Thyroid gland (tissue), 4 donors: ENCODE results near the gene MANF. TPM values are rescaled to one million over a fixed set of nuclear protein-coding genes. Genes with fewer than 3 reads are reported as not detected.
"Not testable (repeated sequence)": the region's sequence is repeated elsewhere in the genome, so short reads cannot be mapped to it uniquely, and the experiment has no call there.

ENCODE experiments used
- DNase-seq, 2 donors: peaks; one replicate each; pipeline ENCODE4 v3.0.0-alpha.2; 2019
- H3K27ac ChIP-seq, 3 donors: fragments of 200-600 bp; sonication (generic); 1 replicate in 2 of 3; 2 replicates in 1 of 3; pipeline ENCODE4 v1.5.1; 2016 to 2019; ENCODE audit warnings: mild to moderate bottlenecking in 1 of 3, moderate library complexity in 1 of 3
- H3K27me3 ChIP-seq: fragments of 200-600 bp; sonication (generic); one replicate; pipeline ENCODE4 v1.5.1; 2019
- H3K36me3 ChIP-seq, 2 donors: fragments of 200-600 bp; sonication (generic); one replicate each; pipeline ENCODE4 v1.5.1; 2016 to 2019
- H3K4me1 ChIP-seq, 2 donors: fragments of 200-600 bp; sonication (generic); one replicate each; pipeline ENCODE4 v1.5.1; 2017 to 2019
- H3K4me3 ChIP-seq, 3 donors: fragments of 200-600 bp; sonication (generic); replicated peaks in 1 of 3; 1 replicate in 2 of 3; 2 replicates in 1 of 3; pipeline ENCODE4 v1.5.1; 2016; ENCODE audit warnings: mild to moderate bottlenecking in 1 of 3
- H3K9me3 ChIP-seq: fragments of 200-600 bp; sonication (generic); one replicate; pipeline ENCODE4 v1.5.1; 2017
- CTCF ChIP-seq, 6 experiments: fragments of 200-600 bp in 3 of 6; fragments of 450-650 bp in 3 of 6; sonication (generic) in 3 of 6; IDR thresholded peaks; one replicate each; pipeline ENCODE4 v1.5.1; 2016 to 2019; ENCODE audit warnings: antibody characterized with exemption in 6 of 6, mild to moderate bottlenecking in 2 of 6, inconsistent platforms in 1 of 6, moderate library complexity in 1 of 6
- POLR2A ChIP-seq, 2 donors: fragments of 450-650 bp; IDR thresholded peaks; one replicate each; pipeline ENCODE4 v1.6.1; 2017; ENCODE audit warnings: antibody characterized with exemption in 2 of 2, mild to moderate bottlenecking in 2 of 2, moderate library complexity in 1 of 2
- WGBS, 2 donors: methylation state at CpG; one replicate each; pipeline ENCODE4 v1.1.5; 2017; 5-methylcytosine and 5-hydroxymethylcytosine counted together
- intact Hi-C: fragments of 100-400 bp; cut with DNase I; formaldehyde crosslinking; loops from one replicate; pipeline ENCODE4 v1.15.1; 2023
- total RNA-seq, 4 donors: library from RNA; depleted of rRNA; stranded (reverse); fragments of >200 nt; gene quantifications; one replicate each; pipeline ENCODE4 v1.2.3, GENCODE V29; 2016

The MANF gene
- total RNA-seq, 4 donors from 2014 or later = 79.7 to 312 (median 189) TPM

DNA sequence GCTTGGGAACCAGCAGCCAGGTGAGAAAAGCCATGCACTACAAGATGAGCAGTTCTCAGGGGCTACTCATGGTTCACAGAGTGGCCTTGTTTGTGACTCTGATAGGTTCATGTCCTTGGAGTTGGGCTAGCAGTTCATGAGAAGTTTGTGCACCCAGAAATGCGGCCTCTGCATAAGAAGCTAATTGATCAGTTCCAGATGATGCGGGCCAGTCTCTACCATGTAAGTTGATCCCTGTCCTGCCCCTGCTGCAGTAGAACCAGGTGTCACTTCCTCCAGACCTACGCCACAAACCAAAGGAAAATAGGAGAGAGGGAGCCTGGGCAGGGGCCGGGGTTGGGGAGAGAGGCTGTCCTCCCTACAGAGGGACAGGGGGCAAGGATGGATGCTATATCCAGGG is 27.2 kb upstream of the MANF start:
- Histone ChIP-seq H3K27me3 (no peaks in the 10 kb centered on the region), H3K27ac (no peak overlapping the region), H3K4me3 (no peak overlapping the region), H3K36me3 (peaks cover 13 to 19% of the 10 kb centered on the region in 2 donors), H3K9me3 (no peaks in the 10 kb centered on the region), H3K4me1 (no peaks in the 10 kb centered on the region)
- 72 to 99% methylated on average over 4 of the region's 4 CpGs for WGBS, 2 donors
- intact Hi-C loops = no loop called here
- TF ChIP-seq CTCF (IDR thresholded peaks at IDR 0.05) (no peak), POLR2A (IDR thresholded peaks at IDR 0.05) (no peak)
- DNase-seq = no peak

DNA sequence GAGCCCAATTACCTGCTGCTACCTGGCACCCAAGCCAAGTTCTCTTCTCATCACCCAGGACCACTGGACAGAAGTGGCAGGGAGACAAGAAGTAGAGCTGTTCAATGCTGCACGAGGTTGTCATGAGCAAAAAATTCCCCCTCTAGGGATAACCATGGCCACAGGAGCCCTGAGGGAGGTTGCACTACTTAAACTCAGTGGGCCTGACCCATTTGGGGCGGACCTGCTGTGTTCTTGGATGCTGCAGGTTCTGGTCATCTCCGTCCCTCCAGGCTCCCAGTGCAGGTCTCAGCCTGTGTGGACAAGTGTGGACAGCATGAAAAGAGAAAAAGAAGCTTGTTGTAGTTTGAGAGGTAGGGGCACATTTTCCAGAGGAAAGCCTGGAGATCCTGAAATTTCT is 26.1 kb upstream of the MANF start:
- H3K9me3 ChIP-seq = no peaks in the 10 kb centered on the region
- no peaks in the 10 kb centered on the region for H3K4me1 ChIP-seq
- no peak overlapping the region for H3K27ac ChIP-seq
- DNase-seq = no peak
- H3K36me3 ChIP-seq = peaks cover 13 to 19% of the 10 kb centered on the region in 2 donors
- no peaks in the 10 kb centered on the region for H3K27me3 ChIP-seq
- no peak for TF ChIP-seq CTCF (IDR thresholded peaks at IDR 0.05)
- H3K4me3 ChIP-seq = no peak overlapping the region
- intact Hi-C loops = no loop called here
- WGBS, 2 donors = 81 to 96% methylated on average over 3 of the region's 3 CpGs

DNA sequence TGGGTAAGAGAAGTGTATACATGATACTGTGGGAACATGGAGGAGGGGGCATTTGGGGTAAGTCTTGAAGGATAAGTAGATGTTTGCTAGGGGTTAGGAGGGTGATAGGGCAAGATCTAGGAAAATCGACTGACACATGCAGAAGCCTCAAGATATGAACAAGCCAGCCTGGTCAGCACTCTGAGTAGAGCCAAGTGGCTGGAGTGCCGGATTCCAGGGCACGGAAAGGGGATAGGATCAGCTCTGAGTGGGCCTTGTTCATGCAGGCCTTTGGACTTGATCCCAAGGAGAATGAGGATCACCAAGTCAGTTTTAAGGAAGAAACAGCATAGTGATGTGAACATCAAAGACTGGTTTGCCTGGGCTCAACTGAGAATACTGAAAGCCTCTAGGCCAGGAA is 24.3 kb upstream of the MANF start:
- Histone ChIP-seq H3K27me3 (no peaks in the 10 kb centered on the region), H3K27ac (no peak overlapping the region), H3K4me3 (no peak overlapping the region), H3K36me3 (peaks cover 12 to 19% of the 10 kb centered on the region in 2 donors), H3K4me1 (no peaks in the 10 kb centered on the region), H3K9me3 (no peaks in the 10 kb centered on the region)
- TF ChIP-seq POLR2A (IDR thresholded peaks at IDR 0.05) (no peak), CTCF (IDR thresholded peaks at IDR 0.05) (no peak)
- DNase-seq = no peak
- intact Hi-C loops = no loop called here
- WGBS, 2 donors = 86 to 92% methylated on average over 3 of the region's 3 CpGs

GRCh38 chr3:51361746-51362145 is 23.3 kb upstream of the MANF start:
- no peak for DNase-seq
- WGBS, 2 donors = 91 to 93% methylated on average over 5 to 6 of the region's 6 CpGs
- intact Hi-C loops = no loop called here

DNA sequence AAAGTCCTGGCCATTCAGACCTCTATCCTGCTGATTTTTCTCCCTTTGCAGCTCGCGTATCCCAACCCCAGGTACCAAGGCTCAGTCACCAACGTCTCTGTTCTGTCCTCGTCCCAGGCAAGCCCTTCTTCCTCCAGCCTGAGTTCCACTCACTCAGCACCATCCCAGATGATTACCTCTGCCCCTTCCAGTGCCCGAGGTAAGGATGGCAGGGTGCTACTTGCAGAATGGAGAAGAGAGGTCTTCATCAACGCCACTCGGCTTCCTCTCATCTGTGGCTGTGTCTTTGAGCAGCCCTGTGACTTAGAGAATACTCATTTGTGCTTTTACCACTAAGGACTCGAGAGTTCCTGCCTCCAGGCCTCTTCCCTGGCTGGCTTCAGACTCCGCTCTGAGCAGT is 22.6 kb upstream of the MANF start:
- H3K4me1 ChIP-seq = no peaks in the 10 kb centered on the region
- 88 to 91% methylated on average over 9 of the region's 9 CpGs for WGBS, 2 donors
- H3K9me3 ChIP-seq = no peaks in the 10 kb centered on the region
- H3K4me3 ChIP-seq = no peak overlapping the region
- no peak overlapping the region for H3K27ac ChIP-seq
- intact Hi-C loops = no loop called here
- DNase-seq = no peak
- TF ChIP-seq CTCF (IDR thresholded peaks at IDR 0.05) (no peak), POLR2A (IDR thresholded peaks at IDR 0.05) (no peak)
- H3K36me3 ChIP-seq = peaks cover 3 to 10% of the 10 kb centered on the region in 2 donors
- H3K27me3 ChIP-seq = no peaks in the 10 kb centered on the region

More at GRCh38 chr3:51361746-51362145, 23.3 kb upstream of the MANF start:
- Histone ChIP-seq H3K9me3 (no peaks in the 10 kb centered on the region), H3K27me3 (no peaks in the 10 kb centered on the region), H3K36me3 (peaks cover 4 to 16% of the 10 kb centered on the region in 2 donors), H3K27ac (no peak overlapping the region), H3K4me3 (no peak overlapping the region), H3K4me1 (no peaks in the 10 kb centered on the region)
- TF ChIP-seq CTCF (IDR thresholded peaks at IDR 0.05) = no peak
- TF ChIP-seq POLR2A (IDR thresholded peaks at IDR 0.05) = no peak

GRCh38 chr3:51368276-51368675 is 16.8 kb upstream of the MANF start:
- intact Hi-C loops, H3K4me1 ChIP-seq, H3K36me3 ChIP-seq, H3K27me3 ChIP-seq, DNase-seq, H3K27ac ChIP-seq, H3K4me3 ChIP-seq, H3K9me3 ChIP-seq: not testable (repeated sequence)
- WGBS, 2 donors = 95% methylated on average over 6 to 7 of the region's 8 CpGs
